Transverse colon (tissue), 4 donors: Measurements from ENCODE around the gene CRELD2. TPM values are rescaled to one million over a fixed set of nuclear protein-coding genes. Genes with fewer than 3 reads are reported as not detected.

ENCODE experiments used
- DNase-seq: peaks from one replicate; pipeline ENCODE4 v3.0.0-alpha.2; 2019
- H3K27ac ChIP-seq, 4 donors: fragments of 200-600 bp; sonication (generic); 2 replicates each; pipeline ENCODE4 v1.5.1; 2016 to 2018; ENCODE audit warnings: inconsistent platforms in 4 of 4
- H3K27me3 ChIP-seq: fragments of 200-600 bp; sonication (generic); 2 replicates; pipeline ENCODE4 v1.5.1; 2017; ENCODE audit warnings: inconsistent platforms
- H3K36me3 ChIP-seq, 4 donors: fragments of 200-600 bp; sonication (generic); 2 replicates each; pipeline ENCODE4 v1.5.1; 2017 to 2019; ENCODE audit warnings: inconsistent platforms in 4 of 4
- H3K4me1 ChIP-seq, 4 donors: fragments of 200-600 bp; sonication (generic); 2 replicates each; pipeline ENCODE4 v1.5.1; 2017 to 2020; ENCODE audit warnings: inconsistent platforms in 4 of 4
- H3K4me3 ChIP-seq, 4 donors: fragments of 200-600 bp; sonication (generic); 1 replicate in 1 of 4; 2 replicates in 3 of 4; pipeline versions ENCODE4 v1.5.1 to v1.6.1; 2017 to 2019; ENCODE audit warnings: inconsistent platforms in 4 of 4
- H3K9me3 ChIP-seq, 2 donors: fragments of 200-600 bp; sonication (generic); 2 replicates each; pipeline ENCODE4 v1.5.1; 2017 to 2019; ENCODE audit warnings: inconsistent platforms in 2 of 2
- CTCF ChIP-seq, 5 experiments: fragments of 200-600 bp in 3 of 5; fragments of 450-650 bp in 2 of 5; sonication (generic) in 3 of 5; IDR thresholded peaks; 1 replicate in 2 of 5; 2 replicates in 3 of 5; pipeline ENCODE4 v1.5.1; 2016 to 2017; ENCODE audit warnings: antibody characterized with exemption in 5 of 5, inconsistent platforms in 3 of 5, mild to moderate bottlenecking in 2 of 5, moderate library complexity in 1 of 5
- EP300 ChIP-seq: sonication (generic); formaldehyde crosslinking; IDR thresholded peaks from one replicate; pipeline ENCODE4 v1.6.1; 2017; ENCODE audit warnings: antibody characterized with exemption, low read depth
- POLR2A ChIP-seq: fragments of 450-650 bp; IDR thresholded peaks from one replicate; pipeline ENCODE4 v1.6.1; 2016; ENCODE audit warnings: antibody characterized with exemption, mild to moderate bottlenecking, moderate library complexity
- POLR2AphosphoS5 ChIP-seq, 3 donors: sonication (generic); formaldehyde crosslinking; IDR thresholded peaks; one replicate each; pipeline ENCODE4 v1.6.1; 2016; ENCODE audit warnings: antibody characterized with exemption in 3 of 3
- WGBS, 2 donors: methylation state at CpG; one replicate each; pipeline ENCODE4 v1.1.5; 2018; ENCODE audit warnings: low coverage in 1 of 2; 5-methylcytosine and 5-hydroxymethylcytosine counted together
- in situ Hi-C, 4 donors: fragments of 200-750 bp; cut with MboI; loops; one replicate each; pipeline versions ENCODE4 v1.15.0 to v1.15.1; 2017; ENCODE audit warnings: low sequenced_read_pairs in 3 of 4, low pct_ligation_motif_present in 1 of 4, low pct_unique_long_range_greater_than_20kb in 1 of 4
- intact Hi-C: fragments of 100-400 bp; cut with DNase I; formaldehyde crosslinking; loops from one replicate; pipeline ENCODE4 v1.15.1; 2023; ENCODE audit warnings: low total_unique reads
- total RNA-seq, 4 donors: library from RNA; depleted of rRNA; stranded (reverse); fragments of >200 nt; gene quantifications; one replicate each; pipeline ENCODE4 v1.1.0, GENCODE V29; 2016

Gene CRELD2
- total RNA-seq, 4 donors from 2014 or later, result 31.0 to 37.9 (median 36.4) TPM

- peak overlapping the region; percentile 22 to 55 (median 40) for H3K4me3 ChIP-seq
- H3K4me1 ChIP-seq, result peaks cover 25 to 42% (median 37%) of the 10 kb centered on the region in 4 donors
- H3K27me3 ChIP-seq, result no peaks in the 10 kb centered on the region
Observed at GRCh38 chr22:49971232-49972162, 53.1 kb downstream of the CRELD2 start.

GRCh38 chr22:49972163-49973017, 54.0 kb downstream of the CRELD2 start:
- Histone ChIP-seq H3K27me3 (no peaks in the 10 kb centered on the region), H3K4me1 (peaks cover 18 to 35% (median 30%) of the 10 kb centered on the region in 4 donors), H3K27ac (peak overlapping the region; percentile 84 to 92 (median 90)), H3K36me3 (no peaks in the 10 kb centered on the region), H3K9me3 (no peaks in the 10 kb centered on the region), H3K4me3 (peak overlapping the region in 2 of 4 donors; percentile 47 to 55)
- DNase-seq, result no peak
- TF ChIP-seq EP300 (no peak), POLR2A (no peak), CTCF (IDR thresholded peaks at IDR 0.05) (no peak), POLR2AphosphoS5 (IDR thresholded peaks at IDR 0.05) (no peak)
- intact Hi-C loops, result no loop called here
- in situ Hi-C loops, result loop anchor here in 1 of 4 donors (25.0 kb wide), 1 partner anchor 110 kb away; the partner anchor contains the start of gene ZBED4
- WGBS, 2 donors, result 55 to 100% methylated on average over 1 to 40 of the region's 45 CpGs

More at GRCh38 chr22:49971232-49972162, 53.1 kb downstream of the CRELD2 start:
- Histone ChIP-seq H3K27ac (peak overlapping the region; percentile 84 to 92 (median 90)), H3K36me3 (no peaks in the 10 kb centered on the region), H3K9me3 (no peaks in the 10 kb centered on the region)
- 9% methylated on average over 61 of the region's 81 CpGs; no CpG with 5 or more reads in 1 of the 2 donors for WGBS, 2 donors
- TF ChIP-seq EP300, result peak; percentile 92
- no peak for TF ChIP-seq CTCF (IDR thresholded peaks at IDR 0.05)
- TF ChIP-seq POLR2AphosphoS5 (IDR thresholded peaks at IDR 0.05), result peak in 2 of 3 donors; percentile 80
- TF ChIP-seq POLR2A, result peak; percentile 63
- in situ Hi-C loops (loop anchor here in 1 of 4 donors (25.0 kb wide), 1 partner anchor 109 kb away; the partner anchor contains the start of gene ZBED4), intact Hi-C loops (no loop called here)
- peak; percentile 92 for DNase-seq

GRCh38 chr22:49973018-49973961, 54.9 kb downstream of the CRELD2 start:
- H3K27ac ChIP-seq, result no peak overlapping the region
- TF ChIP-seq POLR2A, result no peak
- no peak for TF ChIP-seq CTCF (IDR thresholded peaks at IDR 0.05)
- TF ChIP-seq POLR2AphosphoS5 (IDR thresholded peaks at IDR 0.05), result no peak
- no peak for TF ChIP-seq EP300
- WGBS, 2 donors, result 83 to 89% methylated on average over 4 to 5 of the region's 5 CpGs
- no peak for DNase-seq
- no peaks in the 10 kb centered on the region for H3K9me3 ChIP-seq
- peaks cover 18 to 34% (median 28%) of the 10 kb centered on the region in 4 donors for H3K4me1 ChIP-seq
- no peaks in the 10 kb centered on the region for H3K27me3 ChIP-seq
- intact Hi-C loops (no loop called here), in situ Hi-C loops (loop anchor here in 1 of 4 donors (25.0 kb wide), 1 partner anchor 111 kb away; the partner anchor contains the start of gene ZBED4)
- no peaks in the 10 kb centered on the region for H3K36me3 ChIP-seq
- H3K4me3 ChIP-seq, result no peak overlapping the region
